NK-92 (cell line): ENCODE results near the gene NPHP3.
"Not testable (repeated sequence)": the region's sequence is repeated elsewhere in the genome, so short reads cannot be mapped to it uniquely, and the experiment has no call there.

ENCODE experiments used
- DNase-seq: peaks from one replicate; lab custom pipeline; 2025; ENCODE audit not compliant: unreplicated experiment; lab: John Stamatoyannopoulos, UW

NPHP3 gene

DNA sequence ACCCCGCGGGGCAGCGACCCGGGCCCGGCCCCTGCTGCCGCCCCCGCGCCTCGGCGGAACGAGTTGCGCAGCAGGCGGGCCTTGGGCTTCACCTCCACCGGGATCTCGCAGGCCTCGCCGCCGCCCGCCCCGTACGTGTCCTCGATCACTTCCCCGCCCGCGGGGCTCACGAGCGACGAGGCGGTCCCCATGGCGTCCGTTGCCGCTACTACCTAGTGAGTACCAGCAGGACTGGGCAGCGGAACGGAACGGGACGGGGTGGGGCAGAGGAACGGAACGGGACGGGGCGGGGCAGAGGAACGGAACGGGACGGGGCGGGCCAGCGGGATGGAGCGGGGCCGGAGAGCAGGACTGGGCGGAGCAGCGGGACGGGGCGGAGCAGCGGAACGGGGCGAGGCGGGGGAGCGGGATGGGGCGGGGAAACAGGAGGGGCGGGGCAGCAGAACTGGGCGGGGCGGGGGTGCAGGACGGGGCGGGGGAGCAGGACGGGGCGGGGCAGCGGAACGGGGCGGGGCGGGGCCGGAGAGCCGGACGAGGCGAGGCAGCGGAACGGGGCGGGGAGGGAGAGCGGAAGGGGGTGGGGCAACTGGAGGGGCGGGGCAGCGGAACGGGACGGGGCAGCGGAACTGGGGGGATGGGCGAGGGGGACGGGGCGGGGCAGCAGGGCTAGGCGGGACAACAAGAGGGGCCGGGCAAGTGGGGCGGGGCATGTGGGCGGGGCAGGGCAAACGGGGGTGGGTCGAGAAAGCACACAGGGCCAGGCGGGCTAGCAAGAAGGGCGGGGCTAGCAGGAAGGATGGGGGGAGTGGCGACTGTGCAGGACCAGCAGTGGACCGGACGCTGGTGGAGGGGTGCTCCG is at the start of gene NPHP3:
TSS of gene NPHP3 (minus strand) at position 245 of the 859 bp plus-strand sequence. CDS start at position 191, 54 bp downstream.
- peak; percentile 86 for DNase-seq

DNA sequence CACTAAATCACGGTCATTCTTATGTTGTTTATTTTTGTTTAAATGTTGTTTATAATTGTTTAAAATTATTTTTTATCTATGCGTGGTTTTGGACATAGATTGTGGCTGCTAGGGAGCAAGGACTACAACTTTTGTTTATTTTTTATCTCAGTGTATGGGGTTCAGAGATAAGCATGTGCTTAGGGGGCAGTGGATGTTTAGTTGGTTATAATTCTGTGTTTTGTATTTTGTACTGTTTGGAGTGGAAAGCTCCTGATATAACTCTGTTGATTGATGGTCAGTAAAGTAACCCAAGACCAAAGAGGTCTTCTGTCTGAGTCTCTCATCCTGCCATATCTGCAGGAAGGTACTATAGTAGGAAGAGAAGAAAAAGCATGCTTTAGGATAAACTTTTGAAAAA is 36.5 kb upstream of the NPHP3 start:
- no peak for DNase-seq

DNA sequence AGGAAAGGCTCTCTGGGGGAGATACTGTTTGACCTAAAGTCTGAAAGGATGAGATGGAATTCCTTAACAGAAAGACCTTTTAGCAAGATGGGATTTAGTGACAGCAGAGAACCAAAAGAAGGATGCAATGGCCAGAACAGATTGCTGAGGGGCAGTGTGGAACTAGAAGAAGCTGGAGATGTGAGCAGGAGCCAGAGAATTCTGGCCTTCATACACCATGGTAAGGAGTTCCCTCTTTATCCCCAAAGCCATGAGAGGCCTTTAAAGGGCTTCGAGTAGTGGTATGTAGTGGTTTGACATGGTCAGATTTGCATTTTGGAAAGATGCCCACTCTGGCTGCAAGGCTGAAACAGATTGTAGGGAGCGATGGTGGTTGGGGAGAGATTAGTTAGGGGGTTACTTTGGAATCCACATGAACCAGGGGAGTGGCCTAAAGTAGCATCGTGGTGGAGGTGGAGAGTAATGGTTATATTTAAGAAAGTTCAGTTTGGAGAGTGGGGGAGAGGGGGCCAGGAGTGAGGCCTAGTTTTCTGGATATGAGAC is 34.0 kb upstream of the NPHP3 start:
- no peak for DNase-seq

DNA sequence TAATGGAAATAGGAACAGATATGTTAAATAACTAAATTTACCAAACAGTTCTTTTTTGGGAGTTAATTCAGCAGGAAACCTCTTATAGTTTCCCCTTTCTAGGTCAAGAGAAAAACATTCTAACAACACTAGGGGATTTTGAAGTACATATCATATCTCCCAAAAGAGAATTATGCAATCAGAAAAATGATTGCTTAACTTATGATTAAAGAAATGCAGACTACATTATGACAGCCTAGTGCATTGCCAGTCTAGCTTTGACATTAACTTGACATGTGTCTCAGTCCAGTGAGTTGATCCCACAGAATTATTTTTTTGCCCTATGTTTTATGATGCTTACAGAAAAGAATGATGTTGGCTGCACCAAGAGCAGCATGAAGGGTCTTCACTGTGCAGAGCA is 31.7 kb upstream of the NPHP3 start:
- no peak for DNase-seq

- DNase-seq = no peak
Observed at GRCh38 chr3:132749786-132750185, 27.6 kb upstream of the NPHP3 start.

DNA sequence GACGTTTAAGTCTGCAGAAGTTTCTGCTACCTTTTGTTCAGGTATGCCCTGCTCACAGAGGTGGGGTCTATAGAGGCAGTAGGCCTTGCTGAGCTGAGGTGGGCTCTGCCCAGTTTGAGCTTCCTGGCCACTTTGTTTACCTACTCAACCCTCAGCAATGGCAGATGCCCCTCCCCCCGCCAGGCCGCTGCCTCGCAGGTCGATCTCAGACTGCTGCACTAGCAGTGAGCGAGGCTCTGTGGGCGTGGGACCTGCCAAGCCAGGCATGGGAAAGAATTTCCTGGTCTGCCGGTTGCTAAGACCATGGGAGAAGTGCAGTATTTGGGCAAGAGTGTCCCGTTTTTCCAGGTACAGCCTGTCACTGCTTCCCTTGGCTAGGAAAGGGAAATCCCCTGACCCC is 24.5 kb upstream of the NPHP3 start:
- DNase-seq = not testable (repeated sequence)

- DNase-seq = no peak
Observed at GRCh38 chr3:132738314-132738713, 16.1 kb upstream of the NPHP3 start.

GRCh38 chr3:132735589-132735988 is 13.4 kb upstream of the NPHP3 start:
- no peak for DNase-seq

- DNase-seq = no peak
Observed at GRCh38 chr3:132730891-132731580, 8.8 kb upstream of the NPHP3 start.

GRCh38 chr3:132726341-132726823 is 4.2 kb upstream of the NPHP3 start:
- DNase-seq = no peak

DNA sequence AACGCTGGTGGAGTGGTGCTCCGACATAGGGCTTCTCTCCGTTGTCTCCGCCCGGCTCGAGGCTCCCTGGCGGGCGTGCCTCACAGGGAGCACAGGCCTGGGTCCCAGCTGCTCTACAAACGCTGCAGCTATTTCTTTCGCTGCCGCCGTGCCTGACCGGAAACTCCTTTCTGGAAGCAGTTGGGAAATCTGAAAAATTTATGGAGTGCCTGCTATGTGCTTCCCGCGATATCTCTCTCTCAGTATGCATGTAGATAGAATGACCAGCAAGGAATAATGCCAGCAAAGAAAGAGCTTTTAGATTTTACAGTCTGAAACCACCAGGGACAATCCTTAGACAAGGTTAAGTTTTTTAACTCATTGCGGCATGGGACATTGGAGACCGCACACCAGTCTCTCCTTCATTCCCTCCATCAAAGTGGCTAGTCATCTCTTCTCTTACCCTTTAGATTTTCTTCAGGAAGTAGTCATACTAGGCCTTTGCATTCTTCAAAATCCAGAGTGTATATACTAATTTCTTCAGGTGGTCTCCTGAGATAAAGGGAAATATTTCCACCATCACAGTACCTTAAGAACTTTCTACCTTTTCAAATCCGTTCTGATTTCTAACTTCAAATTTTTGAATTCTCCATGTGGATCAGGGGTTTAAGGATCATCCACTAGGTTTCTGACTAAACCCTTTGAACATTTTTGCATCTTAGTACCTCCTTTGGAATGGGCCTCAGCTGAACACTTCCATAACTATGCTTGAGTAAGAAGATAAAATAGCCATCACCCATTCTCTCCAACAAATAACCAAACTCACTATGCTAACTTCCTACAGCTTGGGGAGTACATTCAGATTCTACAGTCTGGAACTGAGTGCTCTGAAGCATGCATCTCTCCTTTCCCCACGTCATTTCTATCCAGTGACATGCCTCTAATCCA is 1.1 kb upstream of the NPHP3 start:
- no peak for DNase-seq

DNA sequence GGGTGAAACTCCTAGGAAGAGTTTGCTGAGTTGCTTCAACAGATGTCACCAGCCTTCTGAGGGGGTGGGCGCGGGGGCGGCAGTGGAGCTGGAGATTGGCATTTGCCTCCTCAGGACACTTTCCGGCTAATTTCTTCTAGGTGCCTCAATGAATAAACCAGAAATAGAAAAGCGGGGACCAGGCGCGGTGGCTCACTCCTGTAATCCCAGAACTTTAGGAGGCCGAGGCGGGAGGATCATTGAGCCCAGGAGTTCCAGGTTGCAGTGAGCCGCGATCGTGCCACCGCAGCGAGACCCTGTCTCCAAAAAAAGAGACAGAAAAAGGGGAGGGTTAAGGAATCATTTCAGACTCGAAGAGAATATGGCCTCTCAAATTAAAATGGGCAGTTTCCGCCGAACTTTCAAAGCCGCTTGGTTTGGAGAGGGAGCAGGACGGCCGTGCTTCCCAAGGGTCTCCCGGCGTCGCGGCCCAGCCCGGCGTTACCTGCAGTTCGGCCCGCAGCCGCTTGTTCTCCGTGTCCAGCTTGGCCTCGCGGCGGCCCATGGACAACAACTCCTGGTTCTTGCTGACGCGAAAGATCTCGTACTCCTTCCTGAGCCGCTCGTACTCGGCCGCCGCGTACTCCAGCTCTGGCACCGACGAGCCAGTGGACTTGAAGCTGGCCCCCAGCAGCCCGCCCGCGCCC is 587 bp downstream of the NPHP3 start:
- no peak for DNase-seq

- DNase-seq = no peak
Observed at GRCh38 chr3:132720228-132720627, 2.0 kb downstream of the NPHP3 start.

DNA sequence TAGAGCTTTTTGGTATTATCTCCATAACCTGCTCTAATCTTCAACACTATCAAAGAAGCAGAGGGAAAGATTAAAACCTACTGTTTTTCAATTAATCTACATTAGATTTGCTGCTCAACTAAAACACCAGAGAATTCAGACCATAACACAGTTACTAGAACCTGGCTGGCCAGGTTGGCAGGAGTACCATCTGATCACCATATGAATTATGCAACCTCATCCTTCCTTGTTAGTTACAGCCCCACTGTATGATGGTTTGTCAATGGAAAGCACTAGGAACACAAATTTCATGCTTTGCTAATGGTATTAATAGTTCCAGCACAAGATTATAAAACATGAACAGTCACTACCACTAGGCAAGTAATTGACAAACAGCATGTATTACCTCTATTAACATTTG is 5.8 kb downstream of the NPHP3 start:
- DNase-seq = no peak

- no peak for DNase-seq
Observed at GRCh38 chr3:132713977-132714727, 8.1 kb downstream of the NPHP3 start.

- no peak for DNase-seq
Observed at GRCh38 chr3:132710311-132710710, 11.9 kb downstream of the NPHP3 start.

- DNase-seq = no peak
Observed at GRCh38 chr3:132709761-132710160, 12.4 kb downstream of the NPHP3 start.

- no peak for DNase-seq
Observed at GRCh38 chr3:132703733-132704132, 18.5 kb downstream of the NPHP3 start.

DNA sequence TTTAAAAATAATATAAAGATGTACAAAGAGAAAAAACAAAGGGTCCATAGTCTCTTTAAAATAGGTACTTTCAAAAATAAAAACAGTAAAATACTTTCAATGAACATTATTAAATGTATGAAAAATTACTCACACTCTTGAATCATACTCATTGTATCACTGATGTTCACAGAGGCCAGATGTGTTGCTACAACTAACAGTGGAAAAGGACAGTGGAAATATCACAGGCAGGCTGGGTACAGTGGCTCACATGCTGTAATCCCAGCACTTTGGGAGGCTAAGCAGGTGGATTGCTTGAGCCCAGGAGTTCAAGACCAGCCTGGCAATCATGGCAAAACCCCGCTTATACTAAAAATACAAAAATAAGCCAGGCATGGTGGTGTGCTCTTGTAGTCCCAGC is 26.8 kb downstream of the NPHP3 start:
- no peak for DNase-seq

GRCh38 chr3:132694991-132695390 is 27.2 kb downstream of the NPHP3 start:
- DNase-seq = no peak
